CD4-positive, alpha-beta T cell treated with Interleukin-4 for 1 hour (primary cell): ENCODE results near the gene C1QA.
A peak's percentile ranks its signal among the peaks of the same experiment; 100 is the strongest.

Experiments used
- DNase-seq, 2 donors: peaks; one replicate each; pipeline ENCODE4 v3.0.0-alpha.2; 2020 to 2022

Gene C1QA

DNA sequence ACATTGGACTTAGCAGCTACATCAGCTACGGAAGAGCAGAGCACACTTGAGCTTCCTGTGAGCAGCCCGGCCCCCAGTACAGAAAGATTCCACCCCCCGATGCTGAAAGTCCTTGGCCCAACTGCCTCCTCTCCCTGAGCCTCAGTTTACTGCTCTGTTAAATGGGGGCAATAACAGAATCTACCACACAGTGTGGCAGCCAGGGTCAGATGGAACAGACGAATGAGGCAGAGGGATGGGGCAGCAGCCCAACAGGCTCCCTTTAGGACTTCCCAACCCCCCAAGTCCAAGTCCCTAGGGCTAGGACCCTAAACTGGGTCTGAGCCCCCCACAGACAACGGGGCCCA is 22.9 kb upstream of the C1QA start:
- DNase-seq, result no peak

DNA sequence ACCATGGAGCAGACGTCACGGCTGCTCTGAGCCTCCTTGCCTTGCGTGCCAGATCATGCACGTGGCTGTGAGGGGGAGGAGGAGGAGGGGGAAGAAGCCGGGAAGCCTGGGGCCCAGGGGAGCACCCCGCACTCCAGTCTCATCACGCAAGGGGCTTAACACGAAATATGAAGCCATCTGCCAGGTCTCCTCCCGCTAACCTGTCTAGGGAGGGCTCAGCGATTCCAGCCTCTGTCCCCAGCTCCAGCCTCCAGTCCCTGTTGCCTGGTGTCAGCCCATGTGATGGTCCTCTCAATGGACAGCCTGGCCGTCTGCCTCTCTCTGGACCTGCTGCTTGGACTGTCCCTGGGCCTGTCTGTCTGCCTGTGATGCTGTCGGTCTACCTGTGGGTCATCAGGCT is 22.5 kb upstream of the C1QA start:
- DNase-seq, result no peak

DNA sequence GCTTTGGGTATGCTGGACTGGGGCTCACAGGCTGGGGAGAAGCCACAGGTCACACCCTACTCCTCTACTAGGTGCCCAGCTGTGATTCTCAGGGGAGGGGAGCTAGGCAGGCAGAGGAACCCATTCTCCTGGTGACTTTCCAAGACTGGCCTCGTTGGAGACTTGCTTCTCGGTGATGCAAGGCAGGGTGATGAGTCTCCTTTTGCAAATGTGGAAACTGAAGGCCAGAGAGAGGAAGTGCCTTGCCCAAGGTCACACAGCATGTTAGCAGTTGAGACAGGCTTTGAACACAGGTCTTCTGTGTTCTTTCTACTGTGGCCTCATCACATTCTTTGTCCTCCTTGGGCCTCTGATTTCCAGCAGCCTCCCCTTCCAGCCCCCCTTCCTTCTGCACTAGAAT is 20.5 kb upstream of the C1QA start:
- no peak for DNase-seq

DNA sequence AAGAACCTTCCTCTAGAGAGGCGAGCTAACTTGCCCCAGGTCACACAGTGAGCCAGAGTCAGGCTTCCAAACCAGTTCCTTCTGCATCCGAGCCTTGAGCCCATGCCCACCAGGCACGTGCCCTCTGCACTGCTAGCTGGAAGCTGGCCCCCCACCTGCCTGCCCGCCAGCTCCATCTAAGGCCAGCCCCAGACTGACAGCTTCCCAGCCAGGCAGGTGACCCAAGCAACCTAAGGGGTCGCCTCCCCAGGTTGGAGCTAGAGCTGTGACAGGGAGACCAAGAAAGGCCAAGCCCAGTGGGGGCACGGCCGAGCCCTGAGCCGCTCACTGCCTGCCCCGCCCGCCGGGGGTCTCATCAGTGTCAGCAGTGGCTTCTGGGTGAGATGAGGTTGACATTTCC is 19.9 kb upstream of the C1QA start:
- no peak for DNase-seq

DNA sequence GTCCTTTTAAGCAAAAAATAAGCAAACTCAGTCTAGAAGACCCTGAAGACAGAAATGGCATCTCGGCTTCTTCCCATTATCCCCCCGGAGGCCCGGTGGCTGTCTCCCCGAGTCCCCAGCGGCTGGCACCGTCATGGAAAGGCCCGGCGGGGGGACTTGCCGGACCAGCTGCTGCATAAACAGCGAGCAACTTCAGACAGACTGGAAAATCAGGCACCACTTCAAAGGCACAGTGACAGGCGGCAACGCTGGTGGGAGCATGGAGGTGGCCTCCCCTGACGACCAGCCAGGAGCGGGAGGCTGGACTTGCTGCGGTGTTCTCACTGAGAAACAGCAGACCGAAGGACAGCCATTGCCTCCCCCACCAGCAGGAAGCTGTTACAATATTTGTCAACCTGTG is 18.4 kb upstream of the C1QA start:
- DNase-seq, result no peak

DNA sequence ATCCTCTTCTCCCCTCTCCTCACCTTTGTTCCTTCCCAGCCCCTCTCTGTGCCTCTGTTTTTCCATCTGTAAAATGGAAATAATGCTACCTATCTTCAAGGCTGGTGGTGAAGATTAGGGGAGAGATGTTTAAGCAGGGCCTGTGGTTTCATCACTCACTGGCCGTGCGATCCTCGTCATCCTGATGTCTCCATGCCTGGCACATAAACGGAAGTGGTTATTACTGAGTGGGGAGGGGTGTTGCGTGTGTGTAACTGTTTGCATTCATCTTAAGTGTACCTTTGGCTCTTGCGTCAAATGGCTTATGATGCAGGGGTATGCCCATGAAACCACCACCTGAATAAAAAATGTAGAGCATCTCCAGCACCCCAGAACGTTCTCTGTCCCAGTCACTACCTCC is 17.2 kb upstream of the C1QA start:
- DNase-seq, result no peak

DNA sequence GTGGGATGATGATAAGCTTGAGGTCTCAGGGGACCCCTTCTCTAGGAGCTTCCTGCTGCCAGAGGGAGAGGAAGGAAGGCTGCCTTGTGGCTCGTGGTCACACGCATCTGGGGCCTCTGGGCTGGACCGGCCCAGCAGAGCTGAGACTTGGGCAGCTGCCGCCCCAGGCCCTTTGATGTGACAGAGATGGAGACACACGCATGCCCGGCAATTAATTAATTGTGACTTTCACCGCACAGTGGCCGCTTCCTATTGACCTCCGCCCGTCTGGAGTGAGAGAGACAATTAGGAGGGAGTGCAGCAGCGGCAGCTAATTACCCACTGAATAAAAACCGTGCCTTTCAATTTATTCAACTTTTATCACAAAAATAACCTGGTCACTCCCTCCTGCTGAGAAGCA is 16.6 kb upstream of the C1QA start:
- no peak for DNase-seq

DNA sequence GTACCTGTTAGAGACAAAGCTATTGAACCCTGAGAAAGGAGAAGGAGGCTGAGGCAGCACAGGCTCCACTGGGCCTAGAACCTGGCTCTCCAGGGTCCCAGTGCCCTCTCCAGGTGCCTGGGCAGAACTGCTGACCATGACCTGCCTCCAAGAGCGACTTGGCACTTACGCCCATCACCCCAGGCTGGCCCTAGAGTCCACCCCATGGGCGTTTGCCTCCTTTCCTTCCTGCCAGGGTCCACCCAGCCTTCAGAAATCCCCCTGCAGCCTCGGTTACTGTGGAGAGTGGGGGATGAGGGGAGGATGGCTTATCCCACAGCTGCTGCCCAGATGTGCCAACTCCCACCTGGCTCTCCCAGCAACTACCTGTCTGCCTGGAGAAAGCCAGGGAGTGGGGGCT is 14.7 kb upstream of the C1QA start:
- no peak for DNase-seq

DNA sequence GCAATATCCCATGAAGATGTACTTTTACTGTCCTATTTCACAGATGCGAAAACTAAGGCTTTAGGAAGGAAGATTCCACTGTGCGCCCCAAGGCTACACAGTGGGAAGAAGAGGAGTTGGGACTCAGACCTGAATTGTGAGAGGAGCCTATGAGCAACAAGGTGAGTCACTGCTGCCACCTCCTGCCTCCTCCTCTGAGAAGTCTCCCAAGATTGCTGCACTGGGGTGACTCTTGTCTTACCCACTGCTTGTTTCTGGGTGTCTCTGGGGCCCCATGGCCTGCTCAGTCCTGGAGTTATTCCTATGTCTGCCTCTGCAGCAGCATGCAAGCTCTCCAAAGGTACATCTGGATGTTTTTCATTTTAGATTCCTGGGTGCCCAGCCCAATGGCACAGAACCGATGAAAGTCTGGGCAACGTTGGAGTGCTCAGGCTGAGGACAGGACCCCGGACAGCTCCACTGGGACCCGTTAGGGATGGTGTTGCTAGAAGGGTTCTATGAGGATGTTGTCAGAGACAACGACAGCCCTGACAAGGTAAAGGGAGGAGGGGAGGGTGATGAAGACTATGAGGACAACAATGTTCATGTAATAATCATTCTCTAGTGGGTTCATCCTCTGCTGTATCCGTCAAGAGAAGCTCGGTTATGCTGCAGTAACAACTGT is 11.0 kb upstream of the C1QA start:
- no peak for DNase-seq

DNA sequence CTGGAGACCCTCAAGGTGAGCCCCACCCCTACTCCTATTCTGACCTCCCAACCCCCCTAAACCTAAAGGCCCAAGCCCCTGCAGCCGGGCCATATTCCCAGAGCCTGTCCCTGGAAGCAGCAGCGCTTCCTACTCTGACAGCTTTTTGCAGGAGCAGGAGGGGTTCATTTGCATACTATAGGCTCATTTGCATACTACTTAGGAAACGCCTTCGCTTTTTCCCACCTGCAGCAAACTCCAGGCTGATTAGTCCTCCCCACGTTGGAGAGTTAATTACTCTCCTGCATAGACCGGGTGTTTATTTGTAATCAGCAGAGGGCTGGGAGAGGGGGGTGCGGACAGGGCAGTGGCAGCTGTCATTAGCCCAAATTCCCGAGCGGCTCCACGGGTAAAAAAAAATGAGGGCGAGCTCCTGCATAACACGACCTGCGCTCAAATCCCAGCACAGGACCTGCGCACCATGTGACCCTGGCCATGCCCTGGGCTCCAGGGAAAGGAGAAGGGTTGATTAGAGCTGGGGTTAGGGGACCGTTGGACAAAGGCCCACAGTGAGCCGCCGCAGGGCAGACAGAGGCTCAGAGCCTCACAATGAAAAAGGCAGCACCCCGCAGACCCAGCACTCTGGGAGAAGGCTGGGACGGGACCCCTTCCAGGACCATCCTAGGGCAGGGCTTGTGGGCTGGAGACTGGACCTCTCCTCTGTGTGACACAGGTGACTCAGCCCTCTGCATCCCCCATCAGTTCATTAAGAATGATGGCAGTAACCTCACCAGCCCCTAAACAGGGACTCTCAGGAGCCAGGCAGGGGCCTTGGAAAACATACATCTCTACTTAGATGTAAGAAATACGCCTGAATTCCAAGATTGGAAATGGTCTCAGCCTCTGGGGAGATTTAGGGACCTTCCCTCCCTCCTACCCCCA is 9.9 kb upstream of the C1QA start:
- no peak for DNase-seq

DNA sequence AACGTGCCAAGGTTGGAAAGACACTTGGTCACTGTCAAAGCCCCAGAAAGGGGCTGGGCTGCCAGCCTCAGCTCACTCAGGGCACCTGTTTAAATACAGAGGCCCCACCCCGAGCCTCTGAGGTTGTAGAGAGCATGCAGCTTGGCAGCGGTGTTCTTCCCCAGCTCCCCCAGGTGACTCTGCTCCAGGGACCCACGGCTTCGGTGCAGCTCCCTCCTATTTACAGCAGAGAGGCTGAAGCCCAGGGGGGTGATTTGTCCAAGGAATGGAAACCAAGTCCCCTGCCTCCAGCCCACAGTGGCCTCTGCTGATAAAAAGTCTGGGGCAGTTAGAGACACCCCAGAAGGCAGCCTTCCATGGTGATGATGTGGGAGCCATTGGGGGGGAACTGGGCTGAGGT is 9.1 kb upstream of the C1QA start:
- no peak for DNase-seq

DNA sequence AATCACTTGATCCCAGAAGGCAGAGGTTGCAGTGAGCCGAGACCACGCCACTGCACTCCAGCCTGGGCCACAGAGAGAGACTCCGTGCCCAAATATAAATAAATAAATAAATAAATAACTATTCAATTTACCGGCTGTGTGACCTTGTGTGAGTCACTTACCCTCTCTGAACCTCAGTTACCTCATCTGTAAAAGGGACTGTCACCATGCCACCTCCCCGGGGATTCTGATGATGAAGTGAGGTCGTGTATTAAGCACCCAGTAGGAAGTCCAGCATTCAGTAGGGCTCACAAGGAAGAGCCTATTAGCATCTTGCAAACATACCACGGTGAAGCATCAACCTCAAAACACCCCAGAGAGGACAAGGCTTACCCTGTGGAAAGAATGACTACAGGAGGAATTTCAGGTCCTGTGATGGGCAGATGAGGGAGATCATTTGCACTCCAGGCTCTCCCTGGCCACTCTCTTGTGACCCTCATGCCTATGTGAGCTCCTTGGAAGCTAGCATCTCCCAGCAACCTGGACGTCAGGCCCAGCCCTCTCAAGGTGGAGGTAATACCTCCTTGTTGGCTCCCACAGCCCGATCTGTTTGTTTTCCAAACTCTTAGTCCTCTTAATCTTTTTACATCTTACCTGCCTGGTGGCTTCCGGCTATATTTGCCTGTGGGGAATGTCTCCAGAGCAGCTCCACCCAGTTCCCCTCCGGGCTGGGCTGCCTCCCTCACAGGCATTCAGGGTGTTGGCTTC is 7.6 kb upstream of the C1QA start:
- no peak for DNase-seq

DNA sequence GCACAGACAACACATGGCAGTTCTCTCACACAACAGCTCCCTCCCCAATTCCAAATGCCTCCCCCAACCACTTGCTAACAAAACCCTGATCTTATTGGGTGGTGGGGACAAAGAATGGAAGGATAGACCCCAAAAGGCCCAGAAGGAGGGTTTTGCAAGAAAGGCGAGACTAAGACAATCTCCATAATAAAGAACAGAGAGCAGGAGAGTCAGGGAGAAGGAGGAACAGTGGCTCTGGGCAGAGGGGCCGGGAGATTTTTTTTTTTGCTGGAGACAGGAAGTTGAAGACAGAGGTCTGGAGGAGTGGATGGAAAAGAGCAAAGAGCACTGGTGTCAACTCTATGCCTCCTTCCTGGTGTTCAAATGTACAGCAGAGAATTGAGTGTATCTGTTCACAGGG is 6.5 kb upstream of the C1QA start:
- DNase-seq, result no peak

DNA sequence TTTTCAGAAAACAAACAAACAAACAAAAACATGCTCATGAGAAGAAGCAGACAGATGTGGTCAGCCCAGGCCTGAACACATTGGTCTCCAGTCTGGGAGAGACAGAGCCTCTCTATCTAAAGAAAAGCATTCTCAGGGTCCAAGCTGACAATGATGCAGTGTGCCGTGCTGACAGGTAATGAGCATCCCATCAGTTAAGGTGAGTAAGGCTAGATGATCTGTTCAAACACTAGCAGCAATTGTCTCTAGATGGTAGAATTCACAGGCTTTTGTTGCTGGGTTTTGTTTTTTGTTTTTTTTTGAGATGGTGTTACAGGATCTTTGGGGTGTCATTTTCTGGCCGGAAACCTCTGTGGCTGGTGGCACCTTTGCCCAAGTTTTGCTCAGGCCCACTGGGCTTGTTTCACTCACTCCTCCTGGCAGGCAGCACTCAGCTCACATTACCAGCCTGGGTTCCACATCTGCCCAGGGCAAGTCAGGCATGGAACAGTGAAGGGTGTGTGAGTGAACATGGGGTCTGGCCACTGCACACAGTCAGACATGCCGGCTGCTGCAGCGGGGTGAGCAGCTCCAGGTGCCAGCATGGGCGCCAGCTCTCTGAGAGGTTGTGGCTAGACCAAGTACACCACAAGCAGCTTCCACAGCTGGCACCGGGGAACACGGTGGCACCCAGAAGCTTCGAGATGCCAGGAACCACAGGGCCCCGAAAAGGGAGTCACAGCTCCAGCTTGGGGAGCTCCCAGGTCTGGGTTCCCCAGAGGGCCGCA is 2.5 kb upstream of the C1QA start:
- no peak for DNase-seq

DNA sequence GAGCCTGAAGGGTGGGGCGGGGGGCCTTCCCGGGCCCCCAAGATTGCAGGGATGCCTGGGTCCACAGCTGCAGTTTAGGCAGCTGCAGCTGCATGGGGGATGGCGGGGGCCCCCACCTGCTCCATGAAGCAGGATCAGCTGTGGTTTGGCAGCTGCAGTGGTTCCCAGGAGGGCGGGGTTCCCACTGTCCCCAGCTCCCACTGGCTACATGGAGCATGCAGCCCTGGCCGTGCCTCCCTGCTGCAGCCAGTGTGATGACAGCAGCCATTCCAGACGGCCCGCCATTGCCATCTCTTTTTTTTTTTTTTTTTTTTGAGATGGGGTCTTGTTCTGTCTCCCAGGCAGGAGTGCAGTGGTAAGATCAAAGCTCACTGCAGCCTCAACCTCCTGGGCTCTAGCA is 992 bp upstream of the C1QA start:
- no peak for DNase-seq

DNA sequence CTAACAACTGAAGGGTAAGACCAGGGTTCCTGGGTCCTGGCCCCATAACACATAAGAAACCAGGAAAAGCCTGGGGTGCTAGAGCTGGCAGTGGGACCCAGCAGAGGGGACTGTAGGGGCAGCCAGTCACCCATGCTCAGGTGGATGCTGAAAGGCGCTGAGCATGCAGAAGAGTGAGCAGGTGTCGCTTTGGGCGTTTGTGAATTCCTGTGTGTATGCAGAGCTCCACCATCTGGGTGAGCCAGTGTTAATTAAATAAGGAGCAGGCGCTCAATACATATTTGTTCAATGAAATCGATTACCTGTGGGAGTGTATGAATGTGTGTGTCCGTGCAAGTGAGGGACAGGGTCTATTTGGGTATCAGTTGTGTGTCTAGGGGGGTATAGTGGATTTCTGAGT is 499 bp downstream of the C1QA start:
- DNase-seq, result no peak

DNA sequence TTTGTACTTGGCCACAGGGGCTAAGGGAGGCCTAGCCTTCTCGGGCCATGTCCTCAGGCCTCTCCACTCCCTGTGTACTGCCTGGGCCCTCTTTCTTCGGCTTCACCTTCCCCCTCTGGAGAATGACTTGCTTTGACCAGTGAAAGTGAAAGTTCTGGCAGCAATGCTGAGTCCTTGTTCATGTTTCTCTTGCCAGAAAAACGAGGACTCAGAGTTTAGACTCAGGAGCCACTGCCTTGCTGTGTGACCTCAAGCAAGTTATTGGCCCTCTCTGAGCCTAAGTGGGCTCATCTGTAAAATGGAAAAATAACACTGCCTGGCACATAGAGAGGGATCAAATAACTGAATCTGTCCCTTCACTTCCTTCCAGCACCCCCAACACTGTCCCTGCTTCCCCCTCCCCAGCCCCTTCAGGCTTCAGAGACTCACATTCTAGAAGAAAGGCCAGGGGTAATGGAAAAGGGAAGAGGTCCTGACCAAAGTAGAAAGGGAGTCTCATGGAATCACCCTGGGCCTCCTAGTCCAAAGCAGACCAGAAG is 1.5 kb downstream of the C1QA start:
- no peak for DNase-seq

DNA sequence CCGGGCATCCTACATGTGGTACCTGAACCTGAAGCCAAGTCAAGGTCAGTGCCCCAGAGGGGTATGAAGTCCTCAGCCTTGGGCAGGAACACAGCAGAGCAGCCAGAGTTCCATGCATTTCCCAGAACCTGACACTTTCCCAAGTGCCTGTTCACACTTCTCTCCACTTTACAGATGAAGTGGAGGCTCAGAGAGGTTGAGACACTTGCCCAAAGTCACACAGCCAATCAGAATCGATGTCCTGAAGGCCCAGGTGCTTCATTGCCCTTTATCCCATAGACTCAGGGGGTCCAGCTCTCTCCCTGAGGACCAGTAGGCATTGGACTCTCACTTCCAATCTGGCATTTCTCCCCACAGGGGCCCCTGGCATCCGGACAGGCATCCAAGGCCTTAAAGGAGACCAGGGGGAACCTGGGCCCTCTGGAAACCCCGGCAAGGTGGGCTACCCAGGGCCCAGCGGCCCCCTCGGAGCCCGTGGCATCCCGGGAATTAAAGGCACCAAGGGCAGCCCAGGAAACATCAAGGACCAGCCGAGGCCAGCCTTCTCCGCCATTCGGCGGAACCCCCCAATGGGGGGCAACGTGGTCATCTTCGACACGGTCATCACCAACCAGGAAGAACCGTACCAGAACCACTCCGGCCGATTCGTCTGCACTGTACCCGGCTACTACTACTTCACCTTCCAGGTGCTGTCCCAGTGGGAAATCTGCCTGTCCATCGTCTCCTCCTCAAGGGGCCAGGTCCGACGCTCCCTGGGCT is 2.2 kb downstream of the C1QA start:
- DNase-seq, result no peak

DNA sequence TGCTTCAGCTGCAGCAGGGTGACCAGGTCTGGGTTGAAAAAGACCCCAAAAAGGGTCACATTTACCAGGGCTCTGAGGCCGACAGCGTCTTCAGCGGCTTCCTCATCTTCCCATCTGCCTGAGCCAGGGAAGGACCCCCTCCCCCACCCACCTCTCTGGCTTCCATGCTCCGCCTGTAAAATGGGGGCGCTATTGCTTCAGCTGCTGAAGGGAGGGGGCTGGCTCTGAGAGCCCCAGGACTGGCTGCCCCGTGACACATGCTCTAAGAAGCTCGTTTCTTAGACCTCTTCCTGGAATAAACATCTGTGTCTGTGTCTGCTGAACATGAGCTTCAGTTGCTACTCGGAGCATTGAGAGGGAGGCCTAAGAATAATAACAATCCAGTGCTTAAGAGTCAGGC is 2.9 kb downstream of the C1QA start:
- no peak for DNase-seq

DNA sequence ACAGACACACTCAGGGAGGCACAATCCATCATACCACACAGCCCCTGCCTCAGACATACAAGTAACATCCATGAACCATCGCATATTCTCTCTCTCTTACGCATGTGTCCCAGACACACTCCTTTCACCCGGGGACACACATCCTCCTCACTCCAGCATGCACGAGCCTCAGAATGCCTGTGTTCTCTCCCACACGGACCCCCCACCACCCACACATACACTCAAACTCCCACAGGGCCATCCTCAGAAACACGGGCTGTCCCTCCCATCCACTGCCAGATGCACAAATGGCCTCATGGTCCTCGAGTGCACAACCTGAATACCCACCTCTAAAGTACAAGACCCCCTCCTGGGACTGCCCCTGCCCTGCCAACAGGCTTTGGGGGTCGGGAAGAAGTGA is 4.8 kb downstream of the C1QA start:
- no peak for DNase-seq

DNA sequence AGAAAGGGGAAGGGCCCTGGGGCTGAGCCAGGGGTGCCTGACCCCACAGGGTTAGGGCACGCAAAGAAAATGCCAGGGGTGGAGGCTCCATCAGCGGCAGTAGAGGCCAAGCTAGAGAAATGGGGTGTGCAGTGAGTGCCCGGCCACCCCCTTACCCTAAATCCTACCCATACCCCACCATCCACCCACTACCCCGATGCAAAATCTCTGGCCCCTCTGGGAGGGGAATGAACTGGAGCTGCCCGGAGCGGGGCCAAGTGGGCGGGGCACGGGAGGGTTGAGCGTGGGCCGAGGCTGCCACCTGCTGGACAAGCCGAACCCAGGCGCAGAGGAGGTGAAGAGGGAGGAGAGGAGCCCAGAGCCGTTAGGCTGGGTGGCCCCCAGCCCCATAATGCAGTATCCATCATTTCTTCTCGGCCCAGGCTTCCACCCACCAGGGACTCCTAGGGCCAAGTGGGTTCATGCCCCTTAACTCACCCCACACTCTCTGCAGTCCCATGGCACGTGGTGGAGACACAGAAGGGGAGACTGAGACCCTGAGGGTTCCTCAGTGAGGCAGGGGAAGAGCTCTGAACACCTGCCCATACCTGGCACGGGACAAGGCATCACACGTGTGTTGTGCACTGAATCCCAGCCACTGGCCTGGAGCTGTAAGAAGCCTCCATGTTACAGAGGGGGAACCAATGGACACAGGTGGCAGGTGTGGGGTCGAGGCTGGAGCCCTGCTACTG is 5.6 kb downstream of the C1QA start:
- DNase-seq, result peak; percentile 56 to 59
